ENCODE measurements around the gene C12orf57. TPM values are rescaled to one million over a fixed set of nuclear protein-coding genes. Genes with fewer than 3 reads are reported as not detected.

Gene C12orf57
- total and polyA plus RNA-seq, 8 donors, result 155 to 621 (median 430) TPM

DNA sequence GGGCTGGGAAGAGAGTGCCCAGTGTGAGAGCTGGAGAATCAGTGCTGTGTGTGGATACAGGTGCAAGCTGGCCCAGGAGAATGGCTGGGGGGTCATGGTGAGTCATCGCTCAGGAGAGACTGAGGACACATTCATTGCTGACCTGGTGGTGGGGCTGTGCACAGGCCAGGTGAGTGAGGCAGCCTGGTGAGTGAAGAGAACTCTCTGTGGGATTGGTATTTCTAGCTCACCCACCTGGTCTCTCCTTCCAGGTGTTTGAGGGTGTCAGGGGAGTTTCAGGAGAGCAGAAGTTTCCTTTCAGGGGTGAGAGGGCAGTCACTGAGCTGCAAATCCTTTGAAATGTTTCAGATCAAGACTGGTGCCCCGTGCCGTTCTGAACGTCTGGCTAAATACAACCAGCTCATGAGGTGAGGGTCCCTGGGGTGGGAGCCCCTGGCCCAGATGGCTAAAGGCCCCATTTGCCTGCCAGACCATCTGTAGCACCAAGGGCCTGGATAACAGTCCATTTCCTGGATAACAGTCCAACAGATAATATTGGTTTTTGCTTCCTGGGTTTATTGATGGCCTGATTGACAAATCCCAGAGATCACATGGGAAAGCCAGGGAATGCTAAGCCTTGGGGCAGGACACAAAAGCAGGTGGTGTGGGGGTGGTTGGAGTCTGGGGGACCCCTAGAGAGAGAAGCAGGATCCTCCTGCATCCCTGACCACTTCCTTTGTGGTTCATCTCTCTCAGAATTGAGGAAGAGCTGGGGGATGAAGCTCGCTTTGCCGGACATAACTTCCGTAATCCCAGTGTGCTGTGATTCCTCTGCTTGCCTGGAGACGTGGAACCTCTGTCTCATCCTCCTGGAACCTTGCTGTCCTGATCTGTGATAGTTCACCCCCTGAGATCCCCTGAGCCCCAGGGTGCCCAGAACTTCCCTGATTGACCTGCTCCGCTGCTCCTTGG lies 21.6 kb upstream of the C12orf57 start:
- no peaks in the 10 kb centered on the region for H3K9me3 ChIP-seq
- peaks cover 28 to 46% (median 34%) of the 10 kb centered on the region in 4 donors for H3K4me1 ChIP-seq
- peaks cover 0 to 57% (median 38%) of the 10 kb centered on the region in 4 donors for H3K36me3 ChIP-seq
- peak in 1 of 2 donors; percentile 13 for DNase-seq
- 78 to 89% (median 83%) methylated on average over 9 of the region's 9 CpGs for WGBS, 5 donors
- H3K27me3 ChIP-seq, result no peaks in the 10 kb centered on the region
- intact Hi-C loops (cut with DNase I; ENCODE audit: low total_unique reads), result no loop called here
- TF ChIP-seq POLR2A (IDR thresholded peaks at IDR 0.05) (no peak), POLR2AphosphoS5 (IDR thresholded peaks at IDR 0.05) (no peak), EP300 (IDR thresholded peaks at IDR 0.05) (no peak)
- TF ChIP-seq, protein P1, sequence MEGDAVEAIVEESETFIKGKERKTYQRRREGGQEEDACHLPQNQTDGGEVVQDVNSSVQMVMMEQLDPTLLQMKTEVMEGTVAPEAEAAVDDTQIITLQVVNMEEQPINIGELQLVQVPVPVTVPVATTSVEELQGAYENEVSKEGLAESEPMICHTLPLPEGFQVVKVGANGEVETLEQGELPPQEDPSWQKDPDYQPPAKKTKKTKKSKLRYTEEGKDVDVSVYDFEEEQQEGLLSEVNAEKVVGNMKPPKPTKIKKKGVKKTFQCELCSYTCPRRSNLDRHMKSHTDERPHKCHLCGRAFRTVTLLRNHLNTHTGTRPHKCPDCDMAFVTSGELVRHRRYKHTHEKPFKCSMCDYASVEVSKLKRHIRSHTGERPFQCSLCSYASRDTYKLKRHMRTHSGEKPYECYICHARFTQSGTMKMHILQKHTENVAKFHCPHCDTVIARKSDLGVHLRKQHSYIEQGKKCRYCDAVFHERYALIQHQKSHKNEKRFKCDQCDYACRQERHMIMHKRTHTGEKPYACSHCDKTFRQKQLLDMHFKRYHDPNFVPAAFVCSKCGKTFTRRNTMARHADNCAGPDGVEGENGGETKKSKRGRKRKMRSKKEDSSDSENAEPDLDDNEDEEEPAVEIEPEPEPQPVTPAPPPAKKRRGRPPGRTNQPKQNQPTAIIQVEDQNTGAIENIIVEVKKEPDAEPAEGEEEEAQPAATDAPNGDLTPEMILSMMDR (IDR thresholded peaks at IDR 0.05), result no peak
- no peak overlapping the region for H3K4me3 ChIP-seq
- H3K27ac ChIP-seq, result peak overlapping the region in 3 of 5 donors; percentile 18 to 97 (median 21)

GRCh38 chr12:6923003-6923732 lies 20.7 kb upstream of the C12orf57 start:
- WGBS, 5 donors, result 70 to 86% (median 81%) methylated on average over 10 of the region's 10 CpGs
- DNase-seq, result no peak
- Histone ChIP-seq H3K36me3 (peaks cover 0 to 48% (median 30%) of the 10 kb centered on the region in 4 donors), H3K4me1 (peaks cover 29 to 48% (median 36%) of the 10 kb centered on the region in 4 donors), H3K9me3 (no peaks in the 10 kb centered on the region), H3K27me3 (no peaks in the 10 kb centered on the region), H3K27ac (peak overlapping the region in 2 of 5 donors; percentile 96 to 97), H3K4me3 (no peak overlapping the region)
- intact Hi-C loops (cut with DNase I; ENCODE audit: low total_unique reads), result no loop called here
- TF ChIP-seq POLR2A (IDR thresholded peaks at IDR 0.05) (no peak), EP300 (IDR thresholded peaks at IDR 0.05) (no peak), POLR2AphosphoS5 (IDR thresholded peaks at IDR 0.05) (no peak)
- TF ChIP-seq, protein P1 (IDR thresholded peaks at IDR 0.05), result no peak

GRCh38 chr12:6923851-6924250 lies 20.0 kb upstream of the C12orf57 start:
- 45 to 57% (median 54%) methylated on average over 6 of the region's 6 CpGs for WGBS, 5 donors
- peak overlapping the region in 3 of 5 donors; percentile 96 to 99 (median 97) for H3K27ac ChIP-seq
- TF ChIP-seq POLR2A (IDR thresholded peaks at IDR 0.05), result no peak
- no peak for TF ChIP-seq POLR2AphosphoS5 (IDR thresholded peaks at IDR 0.05)
- TF ChIP-seq EP300 (IDR thresholded peaks at IDR 0.05), result no peak
- TF ChIP-seq, protein P1 (IDR thresholded peaks at IDR 0.05), result no peak
- peaks cover 29 to 51% (median 37%) of the 10 kb centered on the region in 4 donors for H3K4me1 ChIP-seq
- no peak for DNase-seq
- no peaks in the 10 kb centered on the region for H3K27me3 ChIP-seq
- peaks cover 0 to 44% (median 27%) of the 10 kb centered on the region in 4 donors for H3K36me3 ChIP-seq
- H3K9me3 ChIP-seq, result no peaks in the 10 kb centered on the region
- no peak overlapping the region for H3K4me3 ChIP-seq
- intact Hi-C loops (cut with DNase I; ENCODE audit: low total_unique reads), result no loop called here

- 0 to 33% (median 18%) methylated on average over 1 of the region's 1 CpG for WGBS, 5 donors
- no peak for DNase-seq
- intact Hi-C loops (cut with DNase I; ENCODE audit: low total_unique reads), result no loop called here
- peaks cover 43 to 64% (median 49%) of the 10 kb centered on the region in 4 donors for H3K4me1 ChIP-seq
- peak overlapping the region in 2 of 4 donors; percentile 81 to 92 for H3K4me3 ChIP-seq
- peaks cover 0 to 33% (median 21%) of the 10 kb centered on the region in 4 donors for H3K36me3 ChIP-seq
- no peaks in the 10 kb centered on the region for H3K27me3 ChIP-seq
- TF ChIP-seq POLR2A (IDR thresholded peaks at IDR 0.05), result peak in 1 of 4 donors; percentile 35
- TF ChIP-seq, protein P1 (IDR thresholded peaks at IDR 0.05), result no peak
- H3K27ac ChIP-seq, result peak overlapping the region; percentile 89 to 99 (median 97)
- H3K9me3 ChIP-seq, result no peaks in the 10 kb centered on the region
Measured at GRCh38 chr12:6925239-6925539, 18.6 kb upstream of the C12orf57 start.
